Measurements from ENCODE around the gene RNU6-1.

RNU6-1 gene

GRCh38 chr15:67823314-67824196 lies 16.3 kb downstream of the RNU6-1 start (continued):
- no peak for TF ChIP-seq RBAK (tag by site-specific recombination; IDR thresholded peaks at IDR 0.05)
- peak; percentile 93 for TF ChIP-seq ZNF660 (tag by site-specific recombination; IDR thresholded peaks at IDR 0.05)
- TF ChIP-seq ZNF112 (tag by site-specific recombination; IDR thresholded peaks at IDR 0.05), result no peak
- TF ChIP-seq, protein P1, sequence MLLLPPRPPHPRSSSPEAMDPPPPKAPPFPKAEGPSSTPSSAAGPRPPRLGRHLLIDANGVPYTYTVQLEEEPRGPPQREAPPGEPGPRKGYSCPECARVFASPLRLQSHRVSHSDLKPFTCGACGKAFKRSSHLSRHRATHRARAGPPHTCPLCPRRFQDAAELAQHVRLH (tag by site-specific recombination; IDR thresholded peaks at IDR 0.05), result no peak
- no peak for TF ChIP-seq ZNF202 (tag by site-specific recombination; IDR thresholded peaks at IDR 0.05; ENCODE audit: borderline replicate concordance)
- no peak for TF ChIP-seq ZNF426 (tag by site-specific recombination; IDR thresholded peaks at IDR 0.05)
- no peak for TF ChIP-seq ZNF155 (tag by site-specific recombination; IDR thresholded peaks at IDR 0.05)
- peak; percentile 73; the same call in 1 of the 2 replicates for TF ChIP-seq ZFP37 (tag by site-specific recombination; IDR thresholded peaks at IDR 0.05)
- TF ChIP-seq ZFHX2 (tag by site-specific recombination; conservative IDR thresholded peaks at IDR 0.05), result peak; percentile 58
- TF ChIP-seq FEZF1 (tag by site-specific recombination; IDR thresholded peaks at IDR 0.05), result no peak
- TF ChIP-seq ZNF24 (tag by site-specific recombination; IDR thresholded peaks at IDR 0.05), result no peak
- no peak; the same call in 1 of the 2 replicates for TF ChIP-seq ZNF2 (tag by site-specific recombination; IDR thresholded peaks at IDR 0.05)
- no peak for TF ChIP-seq ZNF707 (tag by site-specific recombination; IDR thresholded peaks at IDR 0.05)
- TF ChIP-seq ZFP41 (tag by site-specific recombination; IDR thresholded peaks at IDR 0.05; ENCODE audit: borderline replicate concordance), result no peak
- no peak for TF ChIP-seq ZNF211 (tag by site-specific recombination; IDR thresholded peaks at IDR 0.05; ENCODE audit: low read depth)
- TF ChIP-seq ZNF157 (tag by site-specific recombination; IDR thresholded peaks at IDR 0.05), result no peak
- TF ChIP-seq ZBTB7A (tag by site-specific recombination; IDR thresholded peaks at IDR 0.05; ENCODE audit: low read depth), result no peak
- TF ChIP-seq, protein P2, sequence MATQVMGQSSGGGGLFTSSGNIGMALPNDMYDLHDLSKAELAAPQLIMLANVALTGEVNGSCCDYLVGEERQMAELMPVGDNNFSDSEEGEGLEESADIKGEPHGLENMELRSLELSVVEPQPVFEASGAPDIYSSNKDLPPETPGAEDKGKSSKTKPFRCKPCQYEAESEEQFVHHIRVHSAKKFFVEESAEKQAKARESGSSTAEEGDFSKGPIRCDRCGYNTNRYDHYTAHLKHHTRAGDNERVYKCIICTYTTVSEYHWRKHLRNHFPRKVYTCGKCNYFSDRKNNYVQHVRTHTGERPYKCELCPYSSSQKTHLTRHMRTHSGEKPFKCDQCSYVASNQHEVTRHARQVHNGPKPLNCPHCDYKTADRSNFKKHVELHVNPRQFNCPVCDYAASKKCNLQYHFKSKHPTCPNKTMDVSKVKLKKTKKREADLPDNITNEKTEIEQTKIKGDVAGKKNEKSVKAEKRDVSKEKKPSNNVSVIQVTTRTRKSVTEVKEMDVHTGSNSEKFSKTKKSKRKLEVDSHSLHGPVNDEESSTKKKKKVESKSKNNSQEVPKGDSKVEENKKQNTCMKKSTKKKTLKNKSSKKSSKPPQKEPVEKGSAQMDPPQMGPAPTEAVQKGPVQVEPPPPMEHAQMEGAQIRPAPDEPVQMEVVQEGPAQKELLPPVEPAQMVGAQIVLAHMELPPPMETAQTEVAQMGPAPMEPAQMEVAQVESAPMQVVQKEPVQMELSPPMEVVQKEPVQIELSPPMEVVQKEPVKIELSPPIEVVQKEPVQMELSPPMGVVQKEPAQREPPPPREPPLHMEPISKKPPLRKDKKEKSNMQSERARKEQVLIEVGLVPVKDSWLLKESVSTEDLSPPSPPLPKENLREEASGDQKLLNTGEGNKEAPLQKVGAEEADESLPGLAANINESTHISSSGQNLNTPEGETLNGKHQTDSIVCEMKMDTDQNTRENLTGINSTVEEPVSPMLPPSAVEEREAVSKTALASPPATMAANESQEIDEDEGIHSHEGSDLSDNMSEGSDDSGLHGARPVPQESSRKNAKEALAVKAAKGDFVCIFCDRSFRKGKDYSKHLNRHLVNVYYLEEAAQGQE (tag by site-specific recombination; IDR thresholded peaks at IDR 0.05), result 0 out of 2 replicates have a peak, but pooled peaks have one; percentile 26
- TF ChIP-seq BCL11B (tag by site-specific recombination; IDR thresholded peaks at IDR 0.05; ENCODE audit: low read depth), result 0 out of 2 replicates have a peak, but pooled peaks have one; percentile 19
- TF ChIP-seq ZNF140 (tag by site-specific recombination; IDR thresholded peaks at IDR 0.05), result no peak
- no peak for TF ChIP-seq ZNF548 (tag by site-specific recombination; IDR thresholded peaks at IDR 0.05)
- TF ChIP-seq, protein P3, sequence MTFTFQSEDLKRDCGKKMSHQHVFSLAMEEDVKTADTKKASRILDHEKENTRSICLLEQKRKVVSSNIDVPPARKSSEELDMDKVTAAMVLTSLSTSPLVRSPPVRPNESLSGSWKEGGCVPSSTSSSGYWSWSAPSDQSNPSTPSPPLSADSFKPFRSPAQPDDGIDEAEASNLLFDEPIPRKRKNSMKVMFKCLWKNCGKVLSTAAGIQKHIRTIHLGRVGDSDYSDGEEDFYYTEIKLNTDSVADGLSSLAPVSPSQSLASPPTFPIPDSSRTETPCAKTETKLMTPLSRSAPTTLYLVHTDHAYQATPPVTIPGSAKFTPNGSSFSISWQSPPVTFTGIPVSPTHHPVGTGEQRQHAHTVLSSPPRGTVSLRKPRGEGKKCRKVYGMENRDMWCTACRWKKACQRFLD (tag by site-specific recombination; IDR thresholded peaks at IDR 0.05), result no peak
- TF ChIP-seq ZNF391 (tag by site-specific recombination; IDR thresholded peaks at IDR 0.05; ENCODE audit: borderline replicate concordance, low read depth), result no peak
- TF ChIP-seq SP3 (tag by site-specific recombination; IDR thresholded peaks at IDR 0.05), result no peak
- TF ChIP-seq ZBTB1 (tag by site-specific recombination; IDR thresholded peaks at IDR 0.05), result no peak
- TF ChIP-seq ZNF416 (tag by site-specific recombination; IDR thresholded peaks at IDR 0.05), result no peak
- TF ChIP-seq, protein P4, sequence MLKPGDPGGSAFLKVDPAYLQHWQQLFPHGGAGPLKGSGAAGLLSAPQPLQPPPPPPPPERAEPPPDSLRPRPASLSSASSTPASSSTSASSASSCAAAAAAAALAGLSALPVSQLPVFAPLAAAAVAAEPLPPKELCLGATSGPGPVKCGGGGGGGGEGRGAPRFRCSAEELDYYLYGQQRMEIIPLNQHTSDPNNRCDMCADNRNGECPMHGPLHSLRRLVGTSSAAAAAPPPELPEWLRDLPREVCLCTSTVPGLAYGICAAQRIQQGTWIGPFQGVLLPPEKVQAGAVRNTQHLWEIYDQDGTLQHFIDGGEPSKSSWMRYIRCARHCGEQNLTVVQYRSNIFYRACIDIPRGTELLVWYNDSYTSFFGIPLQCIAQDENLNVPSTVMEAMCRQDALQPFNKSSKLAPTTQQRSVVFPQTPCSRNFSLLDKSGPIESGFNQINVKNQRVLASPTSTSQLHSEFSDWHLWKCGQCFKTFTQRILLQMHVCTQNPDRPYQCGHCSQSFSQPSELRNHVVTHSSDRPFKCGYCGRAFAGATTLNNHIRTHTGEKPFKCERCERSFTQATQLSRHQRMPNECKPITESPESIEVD (tag by site-specific recombination; IDR thresholded peaks at IDR 0.05), result no peak
- peak; percentile 75; the same call in 1 of the 2 replicates for TF ChIP-seq GLIS2 (tag by site-specific recombination; IDR thresholded peaks at IDR 0.05)
- TF ChIP-seq, protein P5, sequence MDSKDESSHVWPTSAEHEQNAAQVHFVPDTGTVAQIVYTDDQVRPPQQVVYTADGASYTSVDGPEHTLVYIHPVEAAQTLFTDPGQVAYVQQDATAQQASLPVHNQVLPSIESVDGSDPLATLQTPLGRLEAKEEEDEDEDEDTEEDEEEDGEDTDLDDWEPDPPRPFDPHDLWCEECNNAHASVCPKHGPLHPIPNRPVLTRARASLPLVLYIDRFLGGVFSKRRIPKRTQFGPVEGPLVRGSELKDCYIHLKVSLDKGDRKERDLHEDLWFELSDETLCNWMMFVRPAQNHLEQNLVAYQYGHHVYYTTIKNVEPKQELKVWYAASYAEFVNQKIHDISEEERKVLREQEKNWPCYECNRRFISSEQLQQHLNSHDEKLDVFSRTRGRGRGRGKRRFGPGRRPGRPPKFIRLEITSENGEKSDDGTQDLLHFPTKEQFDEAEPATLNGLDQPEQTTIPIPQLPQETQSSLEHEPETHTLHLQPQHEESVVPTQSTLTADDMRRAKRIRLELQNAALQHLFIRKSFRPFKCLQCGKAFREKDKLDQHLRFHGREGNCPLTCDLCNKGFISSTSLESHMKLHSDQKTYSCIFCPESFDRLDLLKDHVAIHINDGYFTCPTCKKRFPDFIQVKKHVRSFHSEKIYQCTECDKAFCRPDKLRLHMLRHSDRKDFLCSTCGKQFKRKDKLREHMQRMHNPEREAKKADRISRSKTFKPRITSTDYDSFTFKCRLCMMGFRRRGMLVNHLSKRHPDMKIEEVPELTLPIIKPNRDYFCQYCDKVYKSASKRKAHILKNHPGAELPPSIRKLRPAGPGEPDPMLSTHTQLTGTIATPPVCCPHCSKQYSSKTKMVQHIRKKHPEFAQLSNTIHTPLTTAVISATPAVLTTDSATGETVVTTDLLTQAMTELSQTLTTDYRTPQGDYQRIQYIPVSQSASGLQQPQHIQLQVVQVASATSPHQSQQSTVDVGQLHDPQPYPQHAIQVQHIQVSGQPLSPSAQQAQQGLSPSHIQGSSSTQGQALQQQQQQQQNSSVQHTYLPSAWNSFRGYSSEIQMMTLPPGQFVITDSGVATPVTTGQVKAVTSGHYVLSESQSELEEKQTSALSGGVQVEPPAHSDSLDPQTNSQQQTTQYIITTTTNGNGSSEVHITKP (tag by site-specific recombination; IDR thresholded peaks at IDR 0.05), result no peak; the same call in none of the 2 replicates
- no peak for TF ChIP-seq ZNF776 (tag by site-specific recombination; IDR thresholded peaks at IDR 0.05; ENCODE audit: borderline replicate concordance)

All from HEK293 (cell line).